A549 treated with ZK216348 at 1 μM for 4 hours (cell line): ENCODE measurements around the gene PER2. TPM values are rescaled to one million over a fixed set of nuclear protein-coding genes. Genes with fewer than 3 reads are reported as not detected.

Source experiments
- total RNA-seq: library from RNA; stranded (reverse); fragments of 200-300 nt; extraction: Qiagen RNA extraction; gene quantifications from 5 replicates; pipeline ENCODE4 v1.2.3, GENCODE V29; 2022; ENCODE audit warnings: low read depth

The PER2 gene, protein sequence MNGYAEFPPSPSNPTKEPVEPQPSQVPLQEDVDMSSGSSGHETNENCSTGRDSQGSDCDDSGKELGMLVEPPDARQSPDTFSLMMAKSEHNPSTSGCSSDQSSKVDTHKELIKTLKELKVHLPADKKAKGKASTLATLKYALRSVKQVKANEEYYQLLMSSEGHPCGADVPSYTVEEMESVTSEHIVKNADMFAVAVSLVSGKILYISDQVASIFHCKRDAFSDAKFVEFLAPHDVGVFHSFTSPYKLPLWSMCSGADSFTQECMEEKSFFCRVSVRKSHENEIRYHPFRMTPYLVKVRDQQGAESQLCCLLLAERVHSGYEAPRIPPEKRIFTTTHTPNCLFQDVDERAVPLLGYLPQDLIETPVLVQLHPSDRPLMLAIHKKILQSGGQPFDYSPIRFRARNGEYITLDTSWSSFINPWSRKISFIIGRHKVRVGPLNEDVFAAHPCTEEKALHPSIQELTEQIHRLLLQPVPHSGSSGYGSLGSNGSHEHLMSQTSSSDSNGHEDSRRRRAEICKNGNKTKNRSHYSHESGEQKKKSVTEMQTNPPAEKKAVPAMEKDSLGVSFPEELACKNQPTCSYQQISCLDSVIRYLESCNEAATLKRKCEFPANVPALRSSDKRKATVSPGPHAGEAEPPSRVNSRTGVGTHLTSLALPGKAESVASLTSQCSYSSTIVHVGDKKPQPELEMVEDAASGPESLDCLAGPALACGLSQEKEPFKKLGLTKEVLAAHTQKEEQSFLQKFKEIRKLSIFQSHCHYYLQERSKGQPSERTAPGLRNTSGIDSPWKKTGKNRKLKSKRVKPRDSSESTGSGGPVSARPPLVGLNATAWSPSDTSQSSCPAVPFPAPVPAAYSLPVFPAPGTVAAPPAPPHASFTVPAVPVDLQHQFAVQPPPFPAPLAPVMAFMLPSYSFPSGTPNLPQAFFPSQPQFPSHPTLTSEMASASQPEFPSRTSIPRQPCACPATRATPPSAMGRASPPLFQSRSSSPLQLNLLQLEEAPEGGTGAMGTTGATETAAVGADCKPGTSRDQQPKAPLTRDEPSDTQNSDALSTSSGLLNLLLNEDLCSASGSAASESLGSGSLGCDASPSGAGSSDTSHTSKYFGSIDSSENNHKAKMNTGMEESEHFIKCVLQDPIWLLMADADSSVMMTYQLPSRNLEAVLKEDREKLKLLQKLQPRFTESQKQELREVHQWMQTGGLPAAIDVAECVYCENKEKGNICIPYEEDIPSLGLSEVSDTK (N-terminal part only)
- 3.8 to 6.2 TPM (median 5.7 TPM) in 5 replicates for total RNA-seq

DNA sequence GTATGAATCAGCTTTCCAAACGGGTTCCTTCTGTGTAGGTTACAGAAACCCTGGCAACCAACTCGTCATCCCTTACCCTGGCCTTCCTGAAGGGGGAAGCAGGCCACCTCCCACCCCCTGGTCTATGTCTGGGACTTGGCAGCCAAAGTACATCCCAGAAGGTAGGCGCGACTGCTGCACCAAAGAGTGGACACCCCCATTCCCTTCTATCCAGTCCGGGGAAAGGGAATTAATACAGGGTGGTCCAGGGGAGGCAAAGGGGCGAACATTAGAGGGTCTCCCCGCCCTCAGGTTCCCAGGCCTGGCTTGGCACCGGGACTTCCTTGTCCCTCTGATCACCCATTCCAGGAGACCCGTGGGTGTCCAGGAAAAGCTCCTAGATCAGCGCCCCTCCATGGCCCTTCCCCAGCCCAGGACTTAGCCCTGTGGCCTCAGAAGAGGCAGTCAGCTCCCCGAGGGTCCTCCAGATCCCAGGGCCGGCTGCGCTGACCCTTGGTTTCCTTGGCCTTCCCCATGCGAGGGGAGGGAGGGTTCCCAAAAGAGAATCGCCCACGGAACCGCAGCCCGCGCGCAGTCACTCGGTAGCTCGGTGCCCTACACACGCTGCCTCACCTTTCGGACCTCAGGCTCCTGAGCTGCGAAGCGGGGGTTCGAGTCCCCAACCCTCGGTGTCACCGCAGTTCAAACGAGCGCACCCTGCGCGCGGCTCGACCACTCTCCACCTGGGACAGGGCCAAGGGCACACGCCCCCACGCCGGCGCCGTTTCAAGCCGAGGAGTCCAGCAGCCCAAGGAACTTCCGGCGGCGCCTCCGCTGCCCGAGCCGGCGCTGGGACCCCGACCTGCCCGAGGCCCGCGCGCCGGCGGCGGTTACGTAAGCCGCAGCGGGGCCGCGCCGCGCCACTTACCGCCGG, at the start of gene PER2:
Gene PER2 (minus strand): TSS at position 874 of the 913 bp plus-strand sequence. CDS start 10,674 bp downstream, outside the sequence.

DNA sequence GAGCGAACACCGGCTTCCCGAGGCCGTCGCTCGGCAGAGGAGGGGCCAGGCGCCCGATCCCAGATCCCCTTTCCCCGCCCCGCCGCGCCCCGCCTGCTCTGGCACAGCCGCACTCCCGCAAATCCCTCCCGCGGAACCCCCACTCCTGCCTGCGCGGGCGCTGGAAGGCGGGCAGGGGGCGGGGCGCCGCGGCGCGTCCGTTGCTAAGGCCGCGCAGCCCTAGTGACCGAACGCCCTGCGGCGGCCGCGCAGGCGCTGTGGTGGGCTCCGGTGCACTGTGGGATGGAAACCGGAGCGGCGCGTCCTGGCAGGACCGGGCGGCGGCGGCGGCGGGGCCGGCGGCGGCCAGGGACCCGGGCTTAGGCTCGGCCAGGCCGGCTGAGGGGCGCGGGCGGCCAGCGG, 31.8 kb upstream of the PER2 start, which contains the start of gene TRAF3IP1:
Gene TRAF3IP1 (plus strand): TSS at position 273 of the 402 bp plus-strand sequence. CDS start 145 bp downstream, outside the sequence.

DNA sequence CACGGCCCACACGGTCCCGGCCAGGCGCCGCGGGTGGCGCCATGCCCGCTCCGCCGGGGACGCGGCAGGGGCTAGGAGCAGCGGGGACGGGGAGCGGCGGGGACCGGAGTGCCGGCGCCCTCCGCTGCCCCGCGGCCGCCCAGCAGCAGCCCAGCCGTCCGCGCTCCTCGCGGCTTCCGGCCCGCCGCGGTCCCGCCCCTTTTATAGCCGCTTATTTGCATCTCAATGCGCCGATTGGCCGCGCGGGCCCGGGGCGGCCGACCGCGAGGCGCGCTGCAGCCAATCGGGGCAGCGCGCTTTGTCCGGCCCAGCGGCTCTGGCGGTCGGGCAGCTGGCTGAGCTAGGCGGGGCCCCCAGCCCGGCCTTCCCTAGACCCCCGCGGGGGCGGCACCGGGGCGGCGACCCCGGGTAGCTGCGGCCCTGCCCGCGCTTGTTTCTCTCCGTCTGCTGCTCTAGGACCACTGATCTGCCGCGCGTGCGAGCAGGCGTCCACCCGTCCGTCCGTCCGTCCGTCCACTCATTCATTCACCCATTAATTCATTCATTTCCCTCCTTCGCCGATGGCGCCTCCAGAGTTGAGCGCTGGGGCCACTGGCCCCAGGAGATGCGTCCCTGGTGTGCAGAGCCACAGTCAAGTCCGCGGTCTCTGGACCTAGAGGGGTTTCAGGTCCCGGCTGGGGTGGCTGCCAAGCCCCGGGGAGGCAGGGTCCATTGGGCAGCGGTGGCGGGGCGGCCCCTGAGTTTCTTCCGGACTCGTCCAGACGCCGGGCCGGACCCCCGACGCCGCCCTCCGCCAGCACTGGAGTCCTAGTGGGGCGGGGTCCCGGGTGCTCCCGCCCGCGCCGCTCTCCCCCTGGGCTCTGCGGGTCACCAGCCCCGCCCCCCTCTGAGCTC, 48.3 kb downstream of the PER2 start, which contains the start of gene HES6:
Gene HES6 (minus strand): TSS at position 176 of the 894 bp plus-strand sequence. CDS start 133 bp downstream, at position 43.

DNA sequence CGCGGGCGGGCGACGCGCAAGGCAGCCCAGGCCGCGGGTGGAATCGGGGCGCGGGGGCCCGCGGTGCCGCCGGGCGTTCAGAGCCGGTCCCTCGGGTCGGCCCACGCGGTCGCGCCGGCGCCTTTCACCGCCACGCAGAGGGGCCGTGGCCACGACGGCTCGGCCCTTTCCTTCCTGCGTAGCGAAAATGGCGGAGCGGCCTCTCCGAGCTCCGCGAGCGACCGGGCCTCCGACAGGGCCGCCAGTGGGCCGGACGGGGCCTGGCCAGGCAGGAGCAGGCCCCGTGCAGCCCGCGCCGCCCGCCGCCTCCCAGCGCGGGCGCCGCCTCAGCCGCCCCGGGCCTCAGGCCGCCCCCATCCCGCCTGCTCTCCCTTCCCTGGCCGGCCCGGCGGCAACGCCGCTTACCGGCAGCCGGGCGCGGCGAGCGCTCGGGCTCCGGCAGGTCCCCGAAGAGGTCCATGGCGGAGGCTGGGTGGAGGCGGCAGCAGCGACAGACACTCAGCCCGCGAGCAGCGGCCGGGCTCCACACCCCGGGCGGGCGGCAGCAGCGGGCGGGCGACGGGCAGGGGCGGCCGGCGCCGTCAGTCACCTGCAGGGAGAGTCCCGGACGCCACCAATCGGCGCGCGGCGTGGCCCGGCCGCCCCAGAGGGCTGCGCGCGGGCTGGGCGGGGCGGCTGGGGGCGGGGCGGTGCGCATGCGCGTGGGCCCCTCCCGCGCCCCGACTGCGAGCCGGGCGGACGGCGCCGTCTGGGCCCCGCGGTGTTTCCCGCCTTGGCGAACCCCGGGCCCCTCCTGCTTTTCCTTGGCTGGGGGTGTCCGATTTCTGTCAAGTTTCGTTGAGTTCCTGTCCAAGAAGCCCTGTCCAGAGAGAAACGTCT, 85.1 kb downstream of the PER2 start, which contains the start of gene ILKAP:
Gene ILKAP (minus strand): TSS at position 602 of the 879 bp plus-strand sequence. CDS start 142 bp downstream, at position 460.

Other genes with a start within 250 kb of the PER2 start
- gene SCLY, start 227.6 kb downstream of the PER2 start, total RNA-seq = 15.9 to 24.0 TPM (median 22.0 TPM) in 5 replicates
- 0.14 to 0.43 TPM (median 0.22 TPM) in 4 of 5 replicates, not detected in the other for gene ESPNL, start 188.3 kb downstream of the PER2 start, total RNA-seq
- gene KLHL30, start 149.9 kb downstream of the PER2 start, total RNA-seq = 0.19 to 0.37 TPM (median 0.26 TPM) in 5 replicates
- gene ERFE, start 129.6 kb downstream of the PER2 start, total RNA-seq = 6.0 to 9.9 TPM (median 9.1 TPM) in 5 replicates
- gene ILKAP, start 84.9 kb downstream of the PER2 start, total RNA-seq = 36.7 to 43.4 TPM (median 40.2 TPM) in 5 replicates
- gene HES6, start 48.6 kb downstream of the PER2 start, total RNA-seq = 7.5 to 18.3 TPM (median 14.7 TPM) in 5 replicates
- 12.3 to 19.1 TPM (median 15.5 TPM) in 5 replicates for gene TRAF3IP1, start 31.9 kb upstream of the PER2 start, total RNA-seq
- 34.0 to 61.7 TPM (median 55.2 TPM) in 5 replicates for gene ASB1, start 138.3 kb upstream of the PER2 start, total RNA-seq